Measurements from ENCODE around the gene FBXL13. TPM values are rescaled to one million over a fixed set of nuclear protein-coding genes. Genes with fewer than 3 reads are reported as not detected.

The FBXL13 gene
- total RNA-seq, 4 donors from 2014 or later, result 0.52 to 1.7 (median 1.1) TPM

GRCh38 chr7:103071000-103071399 lies 3.6 kb downstream of the FBXL13 start:
- Histone ChIP-seq H3K4me1 (peaks cover 10 to 16% (median 13%) of the 10 kb centered on the region in 4 donors), H3K9me3 (no peaks in the 10 kb centered on the region), H3K4me3 (no peak overlapping the region), H3K27me3 (no peaks in the 10 kb centered on the region), H3K27ac (replicated peaks in 1 of 4) (no peak overlapping the region), H3K36me3 (no peaks in the 10 kb centered on the region)
- 93% methylated on average over 2 of the region's 2 CpGs for WGBS
- intact Hi-C loops (cut with DNase I), result no loop called here
- TF ChIP-seq CTCF (IDR thresholded peaks at IDR 0.05), result no peak
- no peak for TF ChIP-seq POLR2A (IDR thresholded peaks at IDR 0.05; ENCODE audit: low read depth)
- no peak for TF ChIP-seq POLR2AphosphoS5 (IDR thresholded peaks at IDR 0.05)
- no peak for TF ChIP-seq EP300 (IDR thresholded peaks at IDR 0.05)
- DNase-seq (ENCODE audit: extremely low spot score), result no peak

- H3K4me1 ChIP-seq, result peaks cover 1 to 6% (median 3%) of the 10 kb centered on the region in 4 donors
- no peaks in the 10 kb centered on the region for H3K9me3 ChIP-seq
- intact Hi-C loops (cut with DNase I), result loop anchor here (10.0 kb wide), 1 partner anchor 314 kb away; no protein-coding TSS in a partner anchor
- WGBS, result 92% methylated on average over 17 of the region's 23 CpGs
- no peak overlapping the region for H3K4me3 ChIP-seq
- no peaks in the 10 kb centered on the region for H3K36me3 ChIP-seq
- TF ChIP-seq POLR2AphosphoS5 (IDR thresholded peaks at IDR 0.05), result no peak
- no peak for TF ChIP-seq POLR2A (IDR thresholded peaks at IDR 0.05; ENCODE audit: low read depth)
- no peak for TF ChIP-seq CTCF (IDR thresholded peaks at IDR 0.05)
- no peak for TF ChIP-seq EP300 (IDR thresholded peaks at IDR 0.05)
- no peak overlapping the region for H3K27ac ChIP-seq (replicated peaks in 1 of 4)
- no peak for DNase-seq (ENCODE audit: extremely low spot score)
- no peaks in the 10 kb centered on the region for H3K27me3 ChIP-seq
Observed at GRCh38 chr7:103068414-103069403, 5.9 kb downstream of the FBXL13 start.

- TF ChIP-seq CTCF (IDR thresholded peaks at IDR 0.05) (peak in 2 of 3 experiments; percentile 17 to 32), POLR2A (IDR thresholded peaks at IDR 0.05; ENCODE audit: low read depth) (no peak)
- intact Hi-C loops (cut with DNase I), result loop anchor here (10.0 kb wide), 1 partner anchor 311 kb away; no protein-coding TSS in a partner anchor
Observed at GRCh38 chr7:103065667-103066066, 8.9 kb downstream of the FBXL13 start.

GRCh38 chr7:103063895-103064294 lies 10.7 kb downstream of the FBXL13 start:
- Histone ChIP-seq H3K4me3 (no peak overlapping the region), H3K27ac (replicated peaks in 1 of 4) (no peak overlapping the region), H3K9me3 (no peaks in the 10 kb centered on the region), H3K27me3 (no peaks in the 10 kb centered on the region), H3K4me1 (no peaks in the 10 kb centered on the region), H3K36me3 (no peaks in the 10 kb centered on the region)
- WGBS, result 84% methylated on average over 3 of the region's 3 CpGs
- no peak for DNase-seq (ENCODE audit: extremely low spot score)
- TF ChIP-seq POLR2A (IDR thresholded peaks at IDR 0.05; ENCODE audit: low read depth), result no peak
- TF ChIP-seq POLR2AphosphoS5 (IDR thresholded peaks at IDR 0.05), result no peak
- TF ChIP-seq CTCF (IDR thresholded peaks at IDR 0.05), result no peak
- TF ChIP-seq EP300 (IDR thresholded peaks at IDR 0.05), result no peak
- intact Hi-C loops (cut with DNase I), result loop anchor here (10.0 kb wide), 1 partner anchor 309 kb away; no protein-coding TSS in a partner anchor

More at GRCh38 chr7:103065667-103066066, 8.9 kb downstream of the FBXL13 start:
- H3K36me3 ChIP-seq, result no peaks in the 10 kb centered on the region
- H3K27ac ChIP-seq (replicated peaks in 1 of 4), result no peak overlapping the region
- no peaks in the 10 kb centered on the region for H3K27me3 ChIP-seq
- no peak for DNase-seq (ENCODE audit: extremely low spot score)
- no peaks in the 10 kb centered on the region for H3K4me1 ChIP-seq
- H3K4me3 ChIP-seq, result no peak overlapping the region
- WGBS, result 33% methylated on average over 1 of the region's 1 CpG
- no peaks in the 10 kb centered on the region for H3K9me3 ChIP-seq
